Kidney capillary endothelial cell (primary cell): ENCODE measurements around the gene JAK3.
"Not testable (repeated sequence)": the region's sequence is repeated elsewhere in the genome, so short reads cannot be mapped to it uniquely, and the experiment has no call there.

Experiments
- DNase-seq: peaks from one replicate; pipeline ENCODE4 v3.0.0-alpha.2; 2018; ENCODE audit warnings: low spot score

The JAK3 gene

GRCh38 chr19:17847538-17848366 lies at the start of gene JAK3:
TSS of gene JAK3 (minus strand) at chr19:17847982. CDS start at chr19:17844417, 3,565 bp downstream.
- peak; percentile 64 for DNase-seq

GRCh38 chr19:17893766-17894165 lies 46.0 kb upstream of the JAK3 start:
- DNase-seq: no peak

- DNase-seq: no peak
These were observed 41.9 kb upstream of the JAK3 start for GRCh38 chr19:17889609-17890214.

- DNase-seq: no peak
These were observed 40.5 kb upstream of the JAK3 start for GRCh38 chr19:17888260-17888659.

- DNase-seq: not testable (repeated sequence)
These were observed 39.4 kb upstream of the JAK3 start for GRCh38 chr19:17887221-17887620.

GRCh38 chr19:17886515-17886914 lies 38.7 kb upstream of the JAK3 start:
- no peak for DNase-seq

- DNase-seq: no peak
These were observed 36.0 kb upstream of the JAK3 start for GRCh38 chr19:17883627-17884410.

- DNase-seq: no peak
These were observed 33.9 kb upstream of the JAK3 start for GRCh38 chr19:17881701-17882100.

GRCh38 chr19:17879466-17879865 lies 31.7 kb upstream of the JAK3 start:
- no peak for DNase-seq

- no peak for DNase-seq
These were observed 29.9 kb upstream of the JAK3 start for GRCh38 chr19:17877696-17878095.

GRCh38 chr19:17874758-17875135 lies 27.0 kb upstream of the JAK3 start:
- no peak for DNase-seq

- DNase-seq: no peak
These were observed 26.3 kb upstream of the JAK3 start for GRCh38 chr19:17873786-17874757.

- no peak for DNase-seq
These were observed 24.6 kb upstream of the JAK3 start for GRCh38 chr19:17872251-17873001.

- no peak for DNase-seq
These were observed 24.1 kb upstream of the JAK3 start, which contains the start of gene SLC5A5 for GRCh38 chr19:17871878-17872250. TSS of gene SLC5A5 (plus strand) at chr19:17871945. CDS start at chr19:17872320, 375 bp downstream.

- DNase-seq: no peak
These were observed 23.5 kb upstream of the JAK3 start for GRCh38 chr19:17871032-17871877.

- DNase-seq: no peak
These were observed 21.4 kb upstream of the JAK3 start for GRCh38 chr19:17869114-17869608.

GRCh38 chr19:17868669-17869068 lies 20.9 kb upstream of the JAK3 start:
- no peak for DNase-seq

- DNase-seq: no peak
These were observed 19.2 kb upstream of the JAK3 start for GRCh38 chr19:17866964-17867486.

- DNase-seq: no peak
These were observed 18.7 kb upstream of the JAK3 start for GRCh38 chr19:17866312-17866963.
